Bronchial epithelial cell (primary cell): Measurements from ENCODE around the gene AKR1C8. TPM values are rescaled to one million over a fixed set of nuclear protein-coding genes. Genes with fewer than 3 reads are reported as not detected.
A peak's percentile ranks its signal among the peaks of the same experiment; 100 is the strongest.
"Not testable (repeated sequence)": the region's sequence is repeated elsewhere in the genome, so short reads cannot be mapped to it uniquely, and the experiment has no call there.

Experiments
- DNase-seq: peaks from one replicate; pipeline ENCODE4 v3.0.0-alpha.2; 2010; ENCODE audit warnings: low read depth
- FAIRE-seq: peaks from 2 replicates; lab custom pipeline; 2011; peaks lifted over from hg19 to GRCh38; lab: Jason Lieb, UNC
- H3K27me3 ChIP-seq: 2 replicates; pipeline ENCODE4 v1.5.1; 2011; ENCODE audit warnings: low read length; ENCODE audit not compliant: control insufficient read depth, insufficient read depth
- H3K36me3 ChIP-seq: 2 replicates; pipeline ENCODE4 v1.5.1; 2011; ENCODE audit warnings: low read length; ENCODE audit not compliant: control insufficient read depth, insufficient read depth
- H3K4me3 ChIP-seq: 2 replicates; pipeline ENCODE4 v1.5.1; 2011; ENCODE audit warnings: mild to moderate bottlenecking, low read depth, low read length, control low read depth
- CTCF ChIP-seq: IDR thresholded peaks from 2 replicates; pipeline ENCODE4 v1.5.1; 2011; ENCODE audit warnings: mild to moderate bottlenecking, moderate library complexity, low read length, control low read depth, inconsistent platforms; ENCODE audit not compliant: insufficient read depth, severe bottlenecking
- total RNA-seq: library from RNA; depleted of rRNA; stranded (reverse); fragments of >200 nt; gene quantifications from 2 replicates; pipeline ENCODE4 v1.2.1, GENCODE V29; 2014

Gene AKR1C8
- total RNA-seq, 1 donor from 2014 or later: 0.26 TPM

- FAIRE-seq (no peak), DNase-seq (peak; percentile 59)
- TF ChIP-seq CTCF: no peak
Measured at GRCh38 chr10:5147255-5147980, 37.5 kb downstream of the AKR1C8 start.

DNA sequence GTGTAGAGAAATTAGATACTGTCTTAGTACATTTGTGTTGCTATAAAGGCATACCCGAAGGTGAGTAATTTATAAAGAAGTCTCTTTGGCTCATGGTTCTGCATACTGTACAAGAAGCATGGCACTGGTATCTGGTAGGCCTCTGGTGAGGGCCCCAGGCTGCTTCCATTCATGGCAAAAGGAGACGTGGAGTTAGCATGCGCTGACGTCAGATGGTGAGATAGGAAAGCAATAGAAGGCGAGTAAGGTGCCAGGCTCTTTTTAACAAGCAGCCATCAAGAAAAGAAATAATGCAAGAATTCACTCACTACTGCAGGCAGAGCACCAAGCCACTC, 38.1 kb downstream of the AKR1C8 start:
- no peaks in the 10 kb centered on the region for H3K27me3 ChIP-seq
- DNase-seq (peak; percentile 10), FAIRE-seq (no peak)
- H3K36me3 ChIP-seq: no peaks in the 10 kb centered on the region
- no peak overlapping the region for H3K4me3 ChIP-seq
- no peak for TF ChIP-seq CTCF

More at GRCh38 chr10:5147255-5147980, 37.5 kb downstream of the AKR1C8 start:
- H3K4me3 ChIP-seq: no peak overlapping the region
- H3K27me3 ChIP-seq: no peaks in the 10 kb centered on the region
- no peaks in the 10 kb centered on the region for H3K36me3 ChIP-seq

DNA sequence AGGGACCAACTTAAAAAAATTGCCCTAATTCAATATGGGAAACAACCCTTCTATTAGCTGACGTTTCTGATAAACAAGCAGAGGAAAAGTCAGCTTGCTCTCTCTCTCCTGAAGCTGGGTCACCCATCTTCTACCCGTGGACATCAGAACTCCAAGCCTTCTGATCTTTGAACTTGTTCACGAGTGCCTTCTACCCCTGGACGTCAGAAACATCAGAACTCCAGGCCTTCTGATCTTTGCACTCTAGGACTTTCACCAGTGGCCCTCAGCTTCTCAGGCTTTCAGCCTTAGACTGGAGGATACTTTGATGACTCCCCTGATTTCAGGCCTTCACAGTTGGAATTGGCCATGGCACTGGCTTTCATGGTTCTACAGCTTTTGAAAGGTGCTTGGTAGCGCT, 41.8 kb downstream of the AKR1C8 start:
- TF ChIP-seq CTCF: no peak
- Histone ChIP-seq H3K36me3 (no peaks in the 10 kb centered on the region), H3K27me3 (no peaks in the 10 kb centered on the region), H3K4me3 (no peak overlapping the region)
- DNase-seq (no peak), FAIRE-seq (no peak)

- no peak for DNase-seq
- no peak for FAIRE-seq
- no peaks in the 10 kb centered on the region for H3K27me3 ChIP-seq
- no peaks in the 10 kb centered on the region for H3K36me3 ChIP-seq
- no peak for TF ChIP-seq CTCF
- H3K4me3 ChIP-seq: no peak overlapping the region
Measured at GRCh38 chr10:5142199-5142598, 42.8 kb downstream of the AKR1C8 start.

- not testable (repeated sequence) for FAIRE-seq, DNase-seq, H3K4me3 ChIP-seq, H3K27me3 ChIP-seq, H3K36me3 ChIP-seq
Measured at GRCh38 chr10:5137699-5138098, 47.3 kb downstream of the AKR1C8 start.

GRCh38 chr10:5136468-5137087, 48.4 kb downstream of the AKR1C8 start:
- H3K36me3 ChIP-seq: no peaks in the 10 kb centered on the region
- H3K27me3 ChIP-seq: no peaks in the 10 kb centered on the region
- no peak overlapping the region for H3K4me3 ChIP-seq
- DNase-seq (no peak), FAIRE-seq (no peak)
- TF ChIP-seq CTCF: no peak
